Nephron progenitor cell (in vitro differentiated cells): ENCODE data around the gene SPATA19.

Experiments used
- DNase-seq: peaks from one replicate; pipeline ENCODE4 v3.0.0; 2021
- H3K27ac Mint-ChIP-seq: 2 replicates; pipeline ENCODE4 v1.8.0; 2021; ENCODE audit warnings: mild to moderate bottlenecking, moderate library complexity, mixed read lengths
- H3K27me3 Mint-ChIP-seq: 2 replicates; pipeline ENCODE4 v1.8.0; 2021; ENCODE audit warnings: mild to moderate bottlenecking, low read depth, mixed read lengths; ENCODE audit not compliant: poor library complexity
- H3K36me3 Mint-ChIP-seq: 2 replicates; pipeline ENCODE4 v1.8.0; 2021; ENCODE audit warnings: low read depth, mixed read lengths
- H3K4me1 Mint-ChIP-seq: 2 replicates; pipeline ENCODE4 v1.8.0; 2021; ENCODE audit warnings: mixed read lengths
- H3K4me3 Mint-ChIP-seq: 2 replicates; pipeline ENCODE4 v1.8.0; 2021; ENCODE audit warnings: mild to moderate bottlenecking, moderate library complexity, mixed read lengths
- H3K9me3 Mint-ChIP-seq: 2 replicates; pipeline ENCODE4 v1.8.0; 2021; ENCODE audit warnings: mild to moderate bottlenecking, moderate library complexity, mixed read lengths
- TF ChIP-seq, protein P1 (sequence below): fragments of 200-600 bp; sonication (generic); IDR thresholded peaks from 2 replicates; pipeline ENCODE4 v1.5.0; 2021; ENCODE audit warnings: antibody characterized with exemption

The SPATA19 gene

GRCh38 chr11:133828871-133829270 is 16.4 kb downstream of the SPATA19 start:
- Mint-ChIP-seq H3K36me3 (no peaks in the 10 kb centered on the region), H3K9me3 (no peaks in the 10 kb centered on the region), H3K4me3 (no peak overlapping the region), H3K27me3 (peaks cover 29% of the 10 kb centered on the region), H3K27ac (no peak overlapping the region), H3K4me1 (peaks cover 1% of the 10 kb centered on the region)
- TF ChIP-seq, protein P1, sequence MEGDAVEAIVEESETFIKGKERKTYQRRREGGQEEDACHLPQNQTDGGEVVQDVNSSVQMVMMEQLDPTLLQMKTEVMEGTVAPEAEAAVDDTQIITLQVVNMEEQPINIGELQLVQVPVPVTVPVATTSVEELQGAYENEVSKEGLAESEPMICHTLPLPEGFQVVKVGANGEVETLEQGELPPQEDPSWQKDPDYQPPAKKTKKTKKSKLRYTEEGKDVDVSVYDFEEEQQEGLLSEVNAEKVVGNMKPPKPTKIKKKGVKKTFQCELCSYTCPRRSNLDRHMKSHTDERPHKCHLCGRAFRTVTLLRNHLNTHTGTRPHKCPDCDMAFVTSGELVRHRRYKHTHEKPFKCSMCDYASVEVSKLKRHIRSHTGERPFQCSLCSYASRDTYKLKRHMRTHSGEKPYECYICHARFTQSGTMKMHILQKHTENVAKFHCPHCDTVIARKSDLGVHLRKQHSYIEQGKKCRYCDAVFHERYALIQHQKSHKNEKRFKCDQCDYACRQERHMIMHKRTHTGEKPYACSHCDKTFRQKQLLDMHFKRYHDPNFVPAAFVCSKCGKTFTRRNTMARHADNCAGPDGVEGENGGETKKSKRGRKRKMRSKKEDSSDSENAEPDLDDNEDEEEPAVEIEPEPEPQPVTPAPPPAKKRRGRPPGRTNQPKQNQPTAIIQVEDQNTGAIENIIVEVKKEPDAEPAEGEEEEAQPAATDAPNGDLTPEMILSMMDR: no peak
- no peak for DNase-seq

GRCh38 chr11:133827556-133827955 is 17.8 kb downstream of the SPATA19 start:
- H3K4me1 Mint-ChIP-seq: no peaks in the 10 kb centered on the region
- no peaks in the 10 kb centered on the region for H3K36me3 Mint-ChIP-seq
- no peaks in the 10 kb centered on the region for H3K9me3 Mint-ChIP-seq
- H3K4me3 Mint-ChIP-seq: no peak overlapping the region
- TF ChIP-seq, protein P1: no peak
- H3K27ac Mint-ChIP-seq: no peak overlapping the region
- DNase-seq: no peak
- H3K27me3 Mint-ChIP-seq: peaks cover 32% of the 10 kb centered on the region

GRCh38 chr11:133826866-133827265 is 18.4 kb downstream of the SPATA19 start:
- Mint-ChIP-seq H3K9me3 (no peaks in the 10 kb centered on the region), H3K4me1 (no peaks in the 10 kb centered on the region), H3K4me3 (no peak overlapping the region), H3K27ac (no peak overlapping the region), H3K36me3 (no peaks in the 10 kb centered on the region), H3K27me3 (peaks cover 33% of the 10 kb centered on the region)
- TF ChIP-seq, protein P1: no peak
- no peak for DNase-seq

DNA sequence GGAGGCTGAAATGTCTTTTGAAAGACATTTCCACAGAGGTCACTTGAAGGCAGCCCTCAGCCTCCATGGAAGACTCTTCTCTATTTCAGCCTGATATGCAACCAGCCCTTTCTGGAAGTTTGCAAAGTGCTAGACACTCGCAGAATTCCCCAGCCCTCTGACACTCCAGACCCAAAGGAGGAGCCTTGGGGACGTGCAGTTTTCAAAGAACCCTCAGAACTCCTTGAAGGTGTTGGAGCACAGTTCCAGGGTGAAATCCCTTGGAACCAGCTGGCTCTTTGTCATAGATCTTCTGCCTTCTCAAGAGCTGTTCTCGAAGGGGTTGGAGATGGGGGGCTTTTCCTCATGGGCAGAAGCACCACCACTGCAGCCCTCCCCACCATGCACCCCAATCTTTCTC is 19.6 kb downstream of the SPATA19 start:
- H3K36me3 Mint-ChIP-seq: no peaks in the 10 kb centered on the region
- no peak for DNase-seq
- TF ChIP-seq, protein P1: no peak

DNA sequence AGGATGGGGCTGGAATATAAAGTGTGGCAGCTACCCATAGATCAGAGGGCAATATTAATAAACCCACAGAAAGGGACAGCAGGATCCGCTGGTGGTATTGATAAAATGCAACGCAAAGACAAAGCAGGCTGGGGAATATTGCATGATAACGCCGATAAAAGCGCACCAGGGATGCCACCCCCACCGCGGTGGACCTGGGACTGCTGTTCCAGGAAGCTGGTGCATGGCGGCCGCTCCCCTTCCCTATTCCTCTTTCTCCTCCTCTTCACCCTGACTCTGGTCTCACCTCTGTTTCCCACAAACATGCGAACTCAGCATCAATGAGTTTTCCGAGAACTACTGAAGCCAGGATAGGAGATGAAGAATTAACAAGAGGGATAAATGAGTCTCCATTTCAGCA is 20.2 kb downstream of the SPATA19 start:
- Mint-ChIP-seq H3K36me3 (no peaks in the 10 kb centered on the region), H3K4me1 (no peaks in the 10 kb centered on the region), H3K27me3 (peaks cover 27% of the 10 kb centered on the region), H3K9me3 (no peaks in the 10 kb centered on the region), H3K4me3 (no peak overlapping the region), H3K27ac (no peak overlapping the region)
- DNase-seq: no peak
- TF ChIP-seq, protein P1: no peak

More for the DNA sequence above, 19.6 kb downstream of the SPATA19 start:
- no peaks in the 10 kb centered on the region for H3K4me1 Mint-ChIP-seq
- H3K27me3 Mint-ChIP-seq: peaks cover 32% of the 10 kb centered on the region
- no peak overlapping the region for H3K4me3 Mint-ChIP-seq
- H3K27ac Mint-ChIP-seq: no peak overlapping the region
- no peaks in the 10 kb centered on the region for H3K9me3 Mint-ChIP-seq

DNA sequence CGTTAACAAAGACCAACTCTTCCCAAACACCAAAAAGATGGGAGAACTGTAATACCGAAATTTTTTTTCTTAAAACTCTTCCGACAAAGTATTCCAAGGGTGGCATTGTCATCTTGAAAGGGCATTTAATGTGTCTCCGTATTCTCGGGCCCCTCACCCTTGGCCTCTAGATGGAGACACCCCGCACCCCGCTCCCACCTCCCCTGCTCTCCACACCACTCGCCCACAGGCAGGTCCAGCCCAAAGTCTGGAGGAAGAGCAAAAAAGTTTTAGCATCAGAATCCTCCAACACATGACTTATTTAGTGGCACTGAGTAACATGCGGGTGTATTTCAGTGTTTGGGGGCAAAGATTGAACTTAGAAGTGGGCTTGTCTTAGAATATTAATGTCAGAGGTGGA is 20.7 kb downstream of the SPATA19 start:
- no peak overlapping the region for H3K27ac Mint-ChIP-seq
- TF ChIP-seq, protein P1: no peak
- no peak overlapping the region for H3K4me3 Mint-ChIP-seq
- H3K27me3 Mint-ChIP-seq: peaks cover 27% of the 10 kb centered on the region
- no peaks in the 10 kb centered on the region for H3K4me1 Mint-ChIP-seq
- no peak for DNase-seq
- H3K9me3 Mint-ChIP-seq: no peaks in the 10 kb centered on the region
- H3K36me3 Mint-ChIP-seq: no peaks in the 10 kb centered on the region
